K562 (cell line): Measurements from ENCODE around the gene ZNF597. TPM values are rescaled to one million over a fixed set of nuclear protein-coding genes. Genes with fewer than 3 reads are reported as not detected.

Source experiments
- ATF6 ChIP-seq: sonication (generic); formaldehyde crosslinking; IDR thresholded peaks from 2 replicates; pipeline ENCODE4 v1.4.0; 2020; ENCODE audit warnings: mild to moderate bottlenecking, missing genetic modification reagents
- BRF2 ChIP-seq: IDR thresholded peaks from 3 replicates; pipeline ENCODE4 v1.6.1; 2011; ENCODE audit warnings: borderline replicate concordance, mild to moderate bottlenecking; ENCODE audit not compliant: insufficient read length, insufficient read depth
- CBX8 ChIP-seq: fragments of 200-600 bp; sonication (generic); IDR thresholded peaks from 2 replicates; pipeline ENCODE4 v1.6.1; 2012; ENCODE audit warnings: borderline replicate concordance, mixed run types, low read depth, mild to moderate bottlenecking, moderate library complexity, mixed read lengths, low read length, control low read depth, inconsistent platforms; ENCODE audit not compliant: poor library complexity, severe bottlenecking; ENCODE audit errors: extremely low read depth
- CC2D1A ChIP-seq: fragments of 450-650 bp; IDR thresholded peaks from 2 replicates; pipeline ENCODE4 v1.6.1; 2017; ENCODE audit warnings: mild to moderate bottlenecking
- EGR1 ChIP-seq: fragments of 450-650 bp; conservative IDR thresholded peaks from 2 replicates; pipeline ENCODE4 v1.6.1; 2017; ENCODE audit warnings: mild to moderate bottlenecking
- EHMT2 ChIP-seq: fragments of 450-650 bp; IDR thresholded peaks from 2 replicates; pipeline ENCODE4 v1.6.1; 2018; ENCODE audit warnings: antibody characterized with exemption
- LARP7 ChIP-seq: fragments of 450-650 bp; IDR thresholded peaks from 2 replicates; pipeline ENCODE4 v1.6.1; 2016
- MAFG ChIP-seq: fragments of 450-650 bp; conservative IDR thresholded peaks from 2 replicates; pipeline ENCODE4 v1.6.1; 2016; ENCODE audit warnings: missing genetic modification characterization, missing compliant biosample characterization
- NFE2L1 ChIP-seq: fragments of 450-650 bp; IDR thresholded peaks from 2 replicates; pipeline ENCODE4 v1.6.1; 2016; ENCODE audit warnings: missing genetic modification characterization, low read depth, mild to moderate bottlenecking, missing compliant biosample characterization, moderate library complexity, borderline replicate concordance
- NONO ChIP-seq, 2 experiments: fragments of 200-400 bp in 1 of 2; fragments of 450-650 bp in 1 of 2; formaldehyde crosslinking in 1 of 2; IDR thresholded peaks; 2 replicates each; pipeline ENCODE4 v1.6.1; 2017; ENCODE audit warnings: low read depth in 2 of 2, mild to moderate bottlenecking in 2 of 2, moderate library complexity in 2 of 2, low read length in 1 of 2
- PCBP1 ChIP-seq: fragments of 200-400 bp; formaldehyde crosslinking; IDR thresholded peaks from 2 replicates; pipeline ENCODE4 v1.6.1; 2018; ENCODE audit warnings: mild to moderate bottlenecking, low read depth, low read length; ENCODE audit not compliant: poor library complexity, severe bottlenecking
- RBM34 ChIP-seq: fragments of 200-400 bp; formaldehyde crosslinking; IDR thresholded peaks from 2 replicates; pipeline ENCODE4 v1.6.1; 2018; ENCODE audit warnings: low read length, borderline replicate concordance; ENCODE audit not compliant: insufficient read depth
- SOX6 ChIP-seq: fragments of 450-650 bp; IDR thresholded peaks from 2 replicates; pipeline ENCODE4 v1.6.1; 2014; ENCODE audit warnings: mild to moderate bottlenecking
- TRIM24 ChIP-seq, 2 experiments: fragments of 450-650 bp; IDR thresholded peaks; 2 replicates each; pipeline ENCODE4 v1.6.1; 2016
- TRIM28 ChIP-seq: fragments of 450-650 bp; IDR thresholded peaks from 2 replicates; pipeline ENCODE4 v1.6.1; 2017
- ZNF165 ChIP-seq: fragments of 250-450 bp; sonication (Bioruptor Pico); IDR thresholded peaks from 2 replicates; pipeline ENCODE4 v1.4.0; 2020; ENCODE audit warnings: borderline replicate concordance
- ZNF232 ChIP-seq: sonication (generic); formaldehyde crosslinking; IDR thresholded peaks from 2 replicates; pipeline ENCODE4 v1.8.0; 2022; ENCODE audit warnings: mild to moderate bottlenecking, missing genetic modification reagents
- ZNF316 ChIP-seq: fragments of 450-650 bp; IDR thresholded peaks from 2 replicates; pipeline ENCODE4 v1.6.1; 2016
- ZNF717 ChIP-seq: fragments of 250-450 bp; sonication (Bioruptor Pico); IDR thresholded peaks from 2 replicates; pipeline ENCODE4 v1.5.0; 2021
- polyA plus RNA-seq, 8 experiments: library from polyadenylated mRNA; depleted of rRNA in 4 of 8; stranded (reverse) in 5 of 8; unstranded in 3 of 8; fragments of >200 nt; fragmentation: Nextera tagmentation in 2 of 8; fragmentation: Illumina TruSeq in 1 of 8; extraction: Ambion mirVana in 2 of 8; extraction: Trizol in 1 of 8; gene quantifications; 2 replicates each; pipeline versions ENCODE4 v1.2.1 to v1.2.3, GENCODE V29; 2011 to 2014; ENCODE audit warnings: inconsistent platforms in 1 of 8, missing spikeins in 1 of 8
- total RNA-seq, 7 experiments: library from RNA; depleted of rRNA in 6 of 7; stranded (reverse); fragments of >200 nt in 6 of 7; fragmentation: Illumina TruSeq in 2 of 7; extraction: Trizol in 2 of 7; gene quantifications; 2 replicates each; pipeline versions ENCODE4 v1.2.1 to v1.2.3, GENCODE V29; 2011 to 2021; ENCODE audit warnings: low replicate concordance in 1 of 7
- TF ChIP-seq, protein P1 (sequence below): sonication (generic); formaldehyde crosslinking; IDR thresholded peaks from 2 replicates; pipeline ENCODE4 v1.8.0; 2022; ENCODE audit warnings: mild to moderate bottlenecking, missing genetic modification reagents, borderline replicate concordance
- TF ChIP-seq, protein P2 (sequence below): fragments of 250-450 bp; sonication (Bioruptor Pico); IDR thresholded peaks from 2 replicates; pipeline ENCODE4 v1.5.0; 2021; ENCODE audit warnings: mild to moderate bottlenecking, borderline replicate concordance

Gene ZNF597
- total and polyA plus RNA-seq, 9 of the 15 experiments (the other 6 are each of a cell fraction or from before 2014, with no cell fraction given) = 0.14 to 0.68 (median 0.42) TPM

GRCh38 chr16:3408561-3409197 lies 34.6 kb downstream of the ZNF597 start (continued):
- TF ChIP-seq, protein P1, sequence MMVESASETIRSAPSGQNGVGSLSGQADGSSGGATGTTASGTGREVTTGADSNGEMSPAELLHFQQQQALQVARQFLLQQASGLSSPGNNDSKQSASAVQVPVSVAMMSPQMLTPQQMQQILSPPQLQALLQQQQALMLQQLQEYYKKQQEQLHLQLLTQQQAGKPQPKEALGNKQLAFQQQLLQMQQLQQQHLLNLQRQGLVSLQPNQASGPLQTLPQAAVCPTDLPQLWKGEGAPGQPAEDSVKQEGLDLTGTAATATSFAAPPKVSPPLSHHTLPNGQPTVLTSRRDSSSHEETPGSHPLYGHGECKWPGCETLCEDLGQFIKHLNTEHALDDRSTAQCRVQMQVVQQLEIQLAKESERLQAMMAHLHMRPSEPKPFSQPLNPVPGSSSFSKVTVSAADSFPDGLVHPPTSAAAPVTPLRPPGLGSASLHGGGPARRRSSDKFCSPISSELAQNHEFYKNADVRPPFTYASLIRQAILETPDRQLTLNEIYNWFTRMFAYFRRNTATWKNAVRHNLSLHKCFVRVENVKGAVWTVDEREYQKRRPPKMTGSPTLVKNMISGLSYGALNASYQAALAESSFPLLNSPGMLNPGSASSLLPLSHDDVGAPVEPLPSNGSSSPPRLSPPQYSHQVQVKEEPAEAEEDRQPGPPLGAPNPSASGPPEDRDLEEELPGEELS = no peak
- no peak for TF ChIP-seq PCBP1
- no peak for TF ChIP-seq CBX8
- TF ChIP-seq EHMT2 = no peak
- TF ChIP-seq NONO (IDR thresholded peaks at IDR 0.05; ENCODE audit: low read depth in 2 of 2, low read length in 1 of 2) = no peak
- TF ChIP-seq RBM34 = no peak
- TF ChIP-seq LARP7 = no peak
- peak in 1 of 2 experiments; percentile 67; a peak in 2 of 4 replicates for TF ChIP-seq TRIM24 (IDR thresholded peaks at IDR 0.05)
- TF ChIP-seq, protein P2, sequence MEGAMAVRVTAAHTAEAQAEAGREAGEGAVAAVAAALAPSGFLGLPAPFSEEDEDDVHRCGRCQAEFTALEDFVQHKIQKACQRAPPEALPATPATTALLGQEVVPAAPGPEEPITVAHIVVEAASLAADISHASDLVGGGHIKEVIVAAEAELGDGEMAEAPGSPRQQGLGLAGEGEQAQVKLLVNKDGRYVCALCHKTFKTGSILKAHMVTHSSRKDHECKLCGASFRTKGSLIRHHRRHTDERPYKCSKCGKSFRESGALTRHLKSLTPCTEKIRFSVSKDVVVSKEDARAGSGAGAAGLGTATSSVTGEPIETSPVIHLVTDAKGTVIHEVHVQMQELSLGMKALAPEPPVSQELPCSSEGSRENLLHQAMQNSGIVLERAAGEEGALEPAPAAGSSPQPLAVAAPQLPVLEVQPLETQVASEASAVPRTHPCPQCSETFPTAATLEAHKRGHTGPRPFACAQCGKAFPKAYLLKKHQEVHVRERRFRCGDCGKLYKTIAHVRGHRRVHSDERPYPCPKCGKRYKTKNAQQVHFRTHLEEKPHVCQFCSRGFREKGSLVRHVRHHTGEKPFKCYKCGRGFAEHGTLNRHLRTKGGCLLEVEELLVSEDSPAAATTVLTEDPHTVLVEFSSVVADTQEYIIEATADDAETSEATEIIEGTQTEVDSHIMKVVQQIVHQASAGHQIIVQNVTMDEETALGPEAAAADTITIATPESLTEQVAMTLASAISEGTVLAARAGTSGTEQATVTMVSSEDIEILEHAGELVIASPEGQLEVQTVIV (CRISPR knock-in tag) = no peak
- no peak for TF ChIP-seq NFE2L1 (tag)
- no peak for TF ChIP-seq ZNF165 (CRISPR knock-in tag)
- no peak for TF ChIP-seq ZNF232 (CRISPR knock-in tag)
- TF ChIP-seq CC2D1A = no peak
- peak; percentile 99 for TF ChIP-seq TRIM28
- TF ChIP-seq MAFG = peak; percentile 29; the same call in 1 of the 2 replicates
- TF ChIP-seq ZNF717 (CRISPR knock-in tag) = no peak
- peak; percentile 38; the same call in 1 of the 2 replicates for TF ChIP-seq ZNF316
- TF ChIP-seq ATF6 (CRISPR knock-in tag) = no peak
- no peak for TF ChIP-seq BRF2
- TF ChIP-seq EGR1 = no peak
- TF ChIP-seq SOX6 = peak; percentile 51
